ENCODE measurements around the gene RAI1.
A peak's percentile ranks its signal among the peaks of the same experiment; 100 is the strongest.

The RAI1 gene

GRCh38 chr17:17645961-17646360 lies 35.3 kb upstream of the RAI1 start:
- H3K4me2 ChIP-seq (ENCODE audit: low read length), result no peak overlapping the region
- no peaks in the 10 kb centered on the region for H3K36me3 ChIP-seq (ENCODE audit: insufficient read depth, low read length)
- H3K9ac ChIP-seq (ENCODE audit: low read depth, low read length), result no peak overlapping the region
- no peak overlapping the region for H3K4me3 ChIP-seq (ENCODE audit: low read length)
- H3K9me3 ChIP-seq (replicated peaks; ENCODE audit: low read length), result peaks cover 3% of the 10 kb centered on the region
- peaks cover 6% of the 10 kb centered on the region for H3K27me3 ChIP-seq (ENCODE audit: control insufficient read depth, insufficient read depth, low read length)
- peaks cover 3% of the 10 kb centered on the region for H3K4me1 ChIP-seq (ENCODE audit: control insufficient read depth, insufficient read depth, low read length)

GRCh38 chr17:17647524-17648178 lies 33.6 kb upstream of the RAI1 start:
- Histone ChIP-seq H3K4me2 (ENCODE audit: low read length) (no peak overlapping the region), H3K4me1 (ENCODE audit: control insufficient read depth, insufficient read depth, low read length) (peaks cover 3% of the 10 kb centered on the region), H3K4me3 (ENCODE audit: low read length) (no peak overlapping the region), H3K9ac (ENCODE audit: low read depth, low read length) (no peak overlapping the region), H3K9me3 (replicated peaks; ENCODE audit: low read length) (peaks cover 3% of the 10 kb centered on the region), H3K36me3 (ENCODE audit: insufficient read depth, low read length) (no peaks in the 10 kb centered on the region), H3K27me3 (ENCODE audit: control insufficient read depth, insufficient read depth, low read length) (peaks cover 11% of the 10 kb centered on the region)

- peaks cover 3% of the 10 kb centered on the region for H3K9me3 ChIP-seq (replicated peaks; ENCODE audit: low read length)
- H3K4me3 ChIP-seq (ENCODE audit: low read length), result no peak overlapping the region
- no peak overlapping the region for H3K4me2 ChIP-seq (ENCODE audit: low read length)
- H3K36me3 ChIP-seq (ENCODE audit: insufficient read depth, low read length), result no peaks in the 10 kb centered on the region
- no peak overlapping the region for H3K9ac ChIP-seq (ENCODE audit: low read depth, low read length)
- H3K4me1 ChIP-seq (ENCODE audit: control insufficient read depth, insufficient read depth, low read length), result peaks cover 3% of the 10 kb centered on the region
- peaks cover 13% of the 10 kb centered on the region for H3K27me3 ChIP-seq (ENCODE audit: control insufficient read depth, insufficient read depth, low read length)
These were observed 32.5 kb upstream of the RAI1 start for GRCh38 chr17:17648762-17649161.

GRCh38 chr17:17650959-17651358 lies 30.3 kb upstream of the RAI1 start:
- no peak overlapping the region for H3K9ac ChIP-seq (ENCODE audit: low read depth, low read length)
- H3K4me1 ChIP-seq (ENCODE audit: control insufficient read depth, insufficient read depth, low read length), result peaks cover 3% of the 10 kb centered on the region
- peaks cover 13% of the 10 kb centered on the region for H3K27me3 ChIP-seq (ENCODE audit: control insufficient read depth, insufficient read depth, low read length)
- no peaks in the 10 kb centered on the region for H3K9me3 ChIP-seq (replicated peaks; ENCODE audit: low read length)
- no peaks in the 10 kb centered on the region for H3K36me3 ChIP-seq (ENCODE audit: insufficient read depth, low read length)
- no peak overlapping the region for H3K4me3 ChIP-seq (ENCODE audit: low read length)
- H3K4me2 ChIP-seq (ENCODE audit: low read length), result no peak overlapping the region

- no peaks in the 10 kb centered on the region for H3K4me1 ChIP-seq (ENCODE audit: control insufficient read depth, insufficient read depth, low read length)
- peaks cover 9% of the 10 kb centered on the region for H3K27me3 ChIP-seq (ENCODE audit: control insufficient read depth, insufficient read depth, low read length)
- H3K9me3 ChIP-seq (replicated peaks; ENCODE audit: low read length), result peaks cover 4% of the 10 kb centered on the region
- no peaks in the 10 kb centered on the region for H3K36me3 ChIP-seq (ENCODE audit: insufficient read depth, low read length)
- H3K9ac ChIP-seq (ENCODE audit: low read depth, low read length), result no peak overlapping the region
- H3K4me3 ChIP-seq (ENCODE audit: low read length), result no peak overlapping the region
- H3K4me2 ChIP-seq (ENCODE audit: low read length), result no peak overlapping the region
These were observed 27.9 kb upstream of the RAI1 start for GRCh38 chr17:17653343-17653742.

- H3K4me1 ChIP-seq (ENCODE audit: control insufficient read depth, insufficient read depth, low read length), result peaks cover 12% of the 10 kb centered on the region
- H3K4me3 ChIP-seq (ENCODE audit: low read length), result no peak overlapping the region
- H3K9ac ChIP-seq (ENCODE audit: low read depth, low read length), result no peak overlapping the region
- no peaks in the 10 kb centered on the region for H3K36me3 ChIP-seq (ENCODE audit: insufficient read depth, low read length)
- H3K9me3 ChIP-seq (replicated peaks; ENCODE audit: low read length), result peaks cover 10% of the 10 kb centered on the region
- H3K4me2 ChIP-seq (ENCODE audit: low read length), result no peak overlapping the region
- H3K27me3 ChIP-seq (ENCODE audit: control insufficient read depth, insufficient read depth, low read length), result peaks cover 4% of the 10 kb centered on the region
These were observed 21.9 kb upstream of the RAI1 start for GRCh38 chr17:17659340-17659739.

GRCh38 chr17:17661134-17661533 lies 20.1 kb upstream of the RAI1 start:
- H3K9ac ChIP-seq (ENCODE audit: low read depth, low read length), result no peak overlapping the region
- H3K27me3 ChIP-seq (ENCODE audit: control insufficient read depth, insufficient read depth, low read length), result peaks cover 4% of the 10 kb centered on the region
- H3K4me1 ChIP-seq (ENCODE audit: control insufficient read depth, insufficient read depth, low read length), result peaks cover 12% of the 10 kb centered on the region
- peaks cover 10% of the 10 kb centered on the region for H3K9me3 ChIP-seq (replicated peaks; ENCODE audit: low read length)
- no peak overlapping the region for H3K4me2 ChIP-seq (ENCODE audit: low read length)
- no peaks in the 10 kb centered on the region for H3K36me3 ChIP-seq (ENCODE audit: insufficient read depth, low read length)
- H3K4me3 ChIP-seq (ENCODE audit: low read length), result no peak overlapping the region

- Histone ChIP-seq H3K4me2 (ENCODE audit: low read length) (no peak overlapping the region), H3K4me1 (ENCODE audit: control insufficient read depth, insufficient read depth, low read length) (peaks cover 17% of the 10 kb centered on the region), H3K9me3 (replicated peaks; ENCODE audit: low read length) (peaks cover 10% of the 10 kb centered on the region), H3K27me3 (ENCODE audit: control insufficient read depth, insufficient read depth, low read length) (peaks cover 8% of the 10 kb centered on the region), H3K4me3 (ENCODE audit: low read length) (no peak overlapping the region), H3K9ac (ENCODE audit: low read depth, low read length) (no peak overlapping the region), H3K36me3 (ENCODE audit: insufficient read depth, low read length) (no peaks in the 10 kb centered on the region)
These were observed 19.3 kb upstream of the RAI1 start for GRCh38 chr17:17661834-17662385.

- Histone ChIP-seq H3K9me3 (replicated peaks; ENCODE audit: low read length) (peaks cover 6% of the 10 kb centered on the region), H3K4me2 (ENCODE audit: low read length) (peak overlapping the region; percentile 38), H3K36me3 (ENCODE audit: insufficient read depth, low read length) (no peaks in the 10 kb centered on the region), H3K4me3 (ENCODE audit: low read length) (peak overlapping the region; percentile 14), H3K9ac (ENCODE audit: low read depth, low read length) (no peak overlapping the region), H3K4me1 (ENCODE audit: control insufficient read depth, insufficient read depth, low read length) (peaks cover 17% of the 10 kb centered on the region), H3K27me3 (ENCODE audit: control insufficient read depth, insufficient read depth, low read length) (peaks cover 15% of the 10 kb centered on the region)
These were observed 17.8 kb upstream of the RAI1 start for GRCh38 chr17:17663160-17664063.

GRCh38 chr17:17664064-17664452 lies 17.2 kb upstream of the RAI1 start:
- Histone ChIP-seq H3K27me3 (ENCODE audit: control insufficient read depth, insufficient read depth, low read length) (peaks cover 15% of the 10 kb centered on the region), H3K36me3 (ENCODE audit: insufficient read depth, low read length) (no peaks in the 10 kb centered on the region), H3K9ac (ENCODE audit: low read depth, low read length) (no peak overlapping the region), H3K4me1 (ENCODE audit: control insufficient read depth, insufficient read depth, low read length) (peaks cover 19% of the 10 kb centered on the region), H3K4me3 (ENCODE audit: low read length) (no peak overlapping the region), H3K4me2 (ENCODE audit: low read length) (no peak overlapping the region), H3K9me3 (replicated peaks; ENCODE audit: low read length) (peaks cover 6% of the 10 kb centered on the region)

- Histone ChIP-seq H3K4me1 (ENCODE audit: control insufficient read depth, insufficient read depth, low read length) (peaks cover 23% of the 10 kb centered on the region), H3K36me3 (ENCODE audit: insufficient read depth, low read length) (no peaks in the 10 kb centered on the region), H3K9ac (ENCODE audit: low read depth, low read length) (no peak overlapping the region), H3K9me3 (replicated peaks; ENCODE audit: low read length) (no peaks in the 10 kb centered on the region), H3K27me3 (ENCODE audit: control insufficient read depth, insufficient read depth, low read length) (peaks cover 16% of the 10 kb centered on the region), H3K4me2 (ENCODE audit: low read length) (no peak overlapping the region), H3K4me3 (ENCODE audit: low read length) (no peak overlapping the region)
These were observed 16.0 kb upstream of the RAI1 start for GRCh38 chr17:17665255-17665654.

Data from skeletal muscle satellite cell (primary cell).